DOHH2 (cell line): ENCODE measurements around the gene PRR11.
A peak's percentile ranks its signal among the peaks of the same experiment; 100 is the strongest.

Experiments
- H3F3A ChIP-seq: fragments of 200-600 bp; sonication (generic), shearing (Covaris generic); 2 replicates; pipeline ENCODE4 v1.6.0; 2016; ENCODE audit warnings: antibody characterized with exemption, mild to moderate bottlenecking; ENCODE audit not compliant: control insufficient read depth, insufficient read depth
- H3K27ac ChIP-seq: fragments of 200-600 bp; sonication (generic); 2 replicates; pipeline ENCODE4 v1.5.1; 2014; ENCODE audit warnings: low read depth, mild to moderate bottlenecking, low read length, moderate library complexity
- H3K27me3 ChIP-seq: fragments of 200-600 bp; sonication (generic); 2 replicates; pipeline ENCODE4 v1.6.1; 2014; ENCODE audit warnings: mild to moderate bottlenecking, low read length, mixed read lengths; ENCODE audit not compliant: control insufficient read depth
- H3K36me3 ChIP-seq: fragments of 200-600 bp; sonication (generic); 2 replicates; pipeline ENCODE4 v1.6.1; 2014; ENCODE audit warnings: mild to moderate bottlenecking, low read length, moderate library complexity, mixed read lengths; ENCODE audit not compliant: control insufficient read depth
- H3K4me1 ChIP-seq: fragments of 200-600 bp; sonication (generic); 2 replicates; pipeline ENCODE4 v1.6.1; 2014; ENCODE audit warnings: mild to moderate bottlenecking, low read length, mixed read lengths; ENCODE audit not compliant: control insufficient read depth
- H3K4me2 ChIP-seq: fragments of 200-600 bp; sonication (generic); 2 replicates; pipeline ENCODE4 v1.6.0; 2014; ENCODE audit warnings: mild to moderate bottlenecking, low read length, moderate library complexity
- H3K4me3 ChIP-seq: fragments of 200-600 bp; sonication (generic); 2 replicates; pipeline ENCODE4 v1.5.1; 2014; ENCODE audit warnings: mild to moderate bottlenecking, low read length, mixed read lengths
- H3K79me2 ChIP-seq: fragments of 200-600 bp; sonication (generic); 2 replicates; pipeline ENCODE4 v1.6.1; 2014; ENCODE audit warnings: mild to moderate bottlenecking, low read length, mixed read lengths; ENCODE audit not compliant: control insufficient read depth
- H3K9me2 ChIP-seq: fragments of 200-600 bp; sonication (generic); replicated peaks from 2 replicates; pipeline ENCODE4 v1.6.1; 2014; ENCODE audit warnings: mild to moderate bottlenecking, low read length, mixed read lengths; ENCODE audit not compliant: control insufficient read depth
- H3K9me3 ChIP-seq: fragments of 200-600 bp; sonication (generic); 2 replicates; pipeline ENCODE4 v1.6.1; 2014; ENCODE audit warnings: antibody characterized with exemption, low read length, mixed read lengths; ENCODE audit not compliant: control insufficient read depth, insufficient read depth
- H4K20me1 ChIP-seq: fragments of 200-600 bp; sonication (generic); 2 replicates; pipeline ENCODE4 v1.6.0; 2014; ENCODE audit warnings: low read depth, mild to moderate bottlenecking, antibody characterized with exemption, low read length, moderate library complexity; ENCODE audit not compliant: control insufficient read depth, insufficient read depth
- EZH2phosphoT487 ChIP-seq: fragments of 200-600 bp; sonication (generic); IDR thresholded peaks from 2 replicates; pipeline ENCODE4 v1.6.1; 2017; ENCODE audit warnings: borderline replicate concordance, mild to moderate bottlenecking, antibody characterized with exemption, low read length, moderate library complexity, mixed read lengths
- TF ChIP-seq, protein P1 (sequence below): fragments of 200-600 bp; sonication (generic); IDR thresholded peaks from one replicate; pipeline ENCODE4 v1.5.1; 2014; ENCODE audit warnings: antibody characterized with exemption, mild to moderate bottlenecking, low read depth, low read length; ENCODE audit not compliant: poor library complexity, severe bottlenecking

PRR11 gene

DNA sequence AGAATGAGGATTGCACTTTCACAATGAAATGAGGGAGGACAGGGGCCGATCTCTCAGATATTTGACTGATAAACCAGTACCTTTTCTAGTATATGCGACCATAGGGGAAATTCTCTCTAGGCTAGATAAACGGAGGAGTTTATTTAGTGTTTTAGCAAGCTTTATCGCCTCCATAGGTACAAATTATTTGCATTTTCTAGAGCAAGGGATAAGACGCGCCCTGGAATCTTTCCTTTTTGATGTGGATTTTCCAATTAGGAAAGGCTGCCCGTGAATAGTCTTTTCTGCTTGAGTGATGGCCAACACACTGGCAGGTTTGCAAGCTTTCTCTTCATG is 64.4 kb downstream of the PRR11 start:
- Histone ChIP-seq H3K27ac (no peak overlapping the region), H3K9me2 (no peaks in the 10 kb centered on the region), H3K4me1 (peaks cover 13% of the 10 kb centered on the region)

DNA sequence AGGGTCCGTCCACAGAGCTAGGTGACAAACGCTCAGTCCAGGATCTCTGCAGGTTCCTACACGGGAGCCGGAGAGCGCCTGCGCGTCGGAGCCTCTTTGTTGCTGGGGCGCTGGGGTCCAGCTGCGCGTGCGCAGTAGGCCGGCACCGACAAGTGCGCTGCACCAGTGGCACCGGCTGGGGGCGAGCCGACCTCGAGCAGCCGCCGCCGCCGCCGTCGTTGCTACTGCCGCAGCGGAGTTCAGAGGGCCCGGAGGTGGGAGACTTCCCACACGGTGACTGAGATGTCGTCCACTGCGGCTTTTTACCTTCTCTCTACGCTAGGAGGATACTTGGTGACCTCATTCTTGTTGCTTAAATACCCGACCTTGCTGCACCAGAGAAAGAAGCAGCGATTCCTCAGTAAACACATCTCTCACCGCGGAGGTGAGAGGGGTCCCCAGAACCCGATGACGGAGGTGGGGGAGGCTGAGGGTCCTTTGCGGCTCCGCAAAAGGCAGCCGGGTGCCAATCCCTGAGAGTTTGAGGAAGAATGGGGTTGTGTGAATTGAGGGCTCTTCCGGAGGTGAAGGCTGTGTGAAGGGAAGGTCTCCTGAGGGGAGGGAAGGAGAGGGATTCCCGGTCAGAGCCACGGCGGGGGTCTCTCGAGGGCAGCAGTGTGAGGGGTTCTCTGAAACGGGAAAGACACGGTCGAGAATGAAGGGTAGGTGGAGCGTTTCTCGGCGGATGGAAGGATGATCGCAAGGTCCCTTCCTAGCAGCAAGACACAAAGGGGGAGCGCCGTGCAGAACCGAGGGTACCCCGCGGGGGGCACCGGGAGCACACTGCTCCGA is 65.0 kb downstream of the PRR11 start, which contains the start of gene GDPD1:
TSS of gene GDPD1 (plus strand) at position 184 of the 831 bp plus-strand sequence. CDS start at position 283, 99 bp downstream.
- Histone ChIP-seq H3K4me1 (peaks cover 13% of the 10 kb centered on the region), H3K4me3 (peak within 1 kb of the TSS; percentile 97), H4K20me1 (no peaks in the 10 kb centered on the region), H3K9me3 (no peaks in the 10 kb centered on the region), H3K4me2 (peak within 1 kb of the TSS; percentile 96), H3K79me2 (no peaks in the 10 kb centered on the region), H3K9me2 (no peaks in the 10 kb centered on the region), H3K27ac (peak within 1 kb of the TSS; percentile 58), H3F3A (peaks cover 5% of the 10 kb centered on the region; the same call in 1 of the 2 replicates), H3K27me3 (0 out of 2 replicates have a peak, but pooled peaks cover 3% of the 10 kb centered on the region), H3K36me3 (peaks cover under 1% of the 10 kb centered on the region; the same call in 1 of the 2 replicates)
- TF ChIP-seq, protein P1, sequence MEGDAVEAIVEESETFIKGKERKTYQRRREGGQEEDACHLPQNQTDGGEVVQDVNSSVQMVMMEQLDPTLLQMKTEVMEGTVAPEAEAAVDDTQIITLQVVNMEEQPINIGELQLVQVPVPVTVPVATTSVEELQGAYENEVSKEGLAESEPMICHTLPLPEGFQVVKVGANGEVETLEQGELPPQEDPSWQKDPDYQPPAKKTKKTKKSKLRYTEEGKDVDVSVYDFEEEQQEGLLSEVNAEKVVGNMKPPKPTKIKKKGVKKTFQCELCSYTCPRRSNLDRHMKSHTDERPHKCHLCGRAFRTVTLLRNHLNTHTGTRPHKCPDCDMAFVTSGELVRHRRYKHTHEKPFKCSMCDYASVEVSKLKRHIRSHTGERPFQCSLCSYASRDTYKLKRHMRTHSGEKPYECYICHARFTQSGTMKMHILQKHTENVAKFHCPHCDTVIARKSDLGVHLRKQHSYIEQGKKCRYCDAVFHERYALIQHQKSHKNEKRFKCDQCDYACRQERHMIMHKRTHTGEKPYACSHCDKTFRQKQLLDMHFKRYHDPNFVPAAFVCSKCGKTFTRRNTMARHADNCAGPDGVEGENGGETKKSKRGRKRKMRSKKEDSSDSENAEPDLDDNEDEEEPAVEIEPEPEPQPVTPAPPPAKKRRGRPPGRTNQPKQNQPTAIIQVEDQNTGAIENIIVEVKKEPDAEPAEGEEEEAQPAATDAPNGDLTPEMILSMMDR: peak; percentile 68
- TF ChIP-seq EZH2phosphoT487: no peak

More for the DNA sequence above, 64.4 kb downstream of the PRR11 start:
- Histone ChIP-seq H3K79me2 (no peaks in the 10 kb centered on the region), H3K27me3 (0 out of 2 replicates have a peak, but pooled peaks cover 3% of the 10 kb centered on the region), H3F3A (peaks cover 5% of the 10 kb centered on the region; the same call in 1 of the 2 replicates), H3K4me2 (peak overlapping the region; percentile 96), H4K20me1 (no peaks in the 10 kb centered on the region), H3K36me3 (peaks cover 4% of the 10 kb centered on the region), H3K9me3 (no peaks in the 10 kb centered on the region), H3K4me3 (peak overlapping the region; percentile 97)
- TF ChIP-seq EZH2phosphoT487: no peak
- TF ChIP-seq, protein P1: no peak

DNA sequence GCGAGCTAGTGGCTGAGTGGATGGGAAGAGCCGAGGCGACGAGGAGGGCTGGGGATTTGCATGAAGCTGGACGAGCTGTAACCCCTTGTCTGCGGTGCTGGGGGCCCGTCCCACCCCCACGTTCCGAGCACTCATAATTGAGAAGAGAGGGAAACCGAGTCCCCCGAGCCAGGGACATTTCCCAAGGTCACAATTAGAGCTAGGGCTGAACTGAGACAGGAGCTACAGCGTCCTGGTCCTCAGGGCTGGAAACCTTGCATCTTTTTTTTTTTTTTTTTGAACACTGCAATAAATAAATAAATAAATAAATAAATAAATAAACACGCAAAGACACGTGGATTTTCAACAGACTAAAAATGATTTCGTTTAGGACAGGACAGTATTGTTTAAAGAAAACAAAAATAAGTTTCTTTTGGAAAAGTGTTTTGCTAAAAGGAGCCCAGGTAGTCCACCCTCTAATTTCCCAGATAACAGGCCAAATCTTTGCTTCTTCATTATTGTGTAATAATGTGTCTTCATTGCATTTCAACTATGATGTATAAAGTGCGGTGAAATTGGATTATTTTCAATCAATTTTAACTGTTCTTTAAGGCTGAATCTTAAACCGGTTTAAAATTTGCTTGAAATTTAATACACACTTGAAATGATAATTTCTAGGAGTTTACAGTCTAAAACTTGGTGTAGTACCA is 65.8 kb downstream of the PRR11 start:
- H3K4me1 ChIP-seq: peaks cover 13% of the 10 kb centered on the region
- H3K9me2 ChIP-seq: no peaks in the 10 kb centered on the region
- H4K20me1 ChIP-seq: no peaks in the 10 kb centered on the region
- H3K27ac ChIP-seq: peak overlapping the region; percentile 58
- H3K36me3 ChIP-seq: no peaks in the 10 kb centered on the region
- TF ChIP-seq, protein P1: no peak
- TF ChIP-seq EZH2phosphoT487: no peak
- H3K4me3 ChIP-seq: peak overlapping the region; percentile 97
- no peaks in the 10 kb centered on the region for H3K9me3 ChIP-seq
- peaks cover 5% of the 10 kb centered on the region; the same call in 1 of the 2 replicates for H3F3A ChIP-seq
- H3K79me2 ChIP-seq: no peaks in the 10 kb centered on the region
- H3K27me3 ChIP-seq: 0 out of 2 replicates have a peak, but pooled peaks cover 3% of the 10 kb centered on the region
- peak overlapping the region; percentile 96 for H3K4me2 ChIP-seq
